Measurements from ENCODE around the gene TXNDC16. TPM values are rescaled to one million over a fixed set of nuclear protein-coding genes. Genes with fewer than 3 reads are reported as not detected.

Gene TXNDC16
- total and polyA plus RNA-seq, 2 donors (not counting 1 experiment from before 2014, with no cell fraction given): 0.75 to 7.0 TPM

DNA sequence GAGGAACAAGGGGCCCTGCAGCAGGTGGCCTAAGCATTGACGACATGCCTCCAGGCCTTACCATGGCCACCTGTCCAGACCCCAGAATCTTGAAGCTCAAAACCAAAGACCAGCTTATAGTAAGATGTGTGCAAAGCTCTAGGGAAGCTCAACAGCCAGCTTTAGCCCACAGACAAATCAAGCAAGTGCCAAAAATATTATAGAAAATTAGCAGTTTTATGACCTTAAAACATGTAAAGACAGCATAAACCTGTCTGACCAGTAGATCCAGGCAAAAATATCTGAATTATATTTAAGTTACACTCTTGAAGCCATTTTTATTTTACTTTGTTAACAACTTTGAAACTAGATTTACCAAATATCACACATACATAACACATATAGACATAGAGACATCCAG lies 90.6 kb downstream of the TXNDC16 start:
- H3K4me1 ChIP-seq (ENCODE audit: control insufficient read depth in 2 of 2, insufficient read depth in 2 of 2, low read length in 2 of 2): no peaks in the 10 kb centered on the region
- H3K9ac ChIP-seq (ENCODE audit: low read length): no peak overlapping the region
- intact Hi-C loops (cut with micrococcal nuclease): no loop called here
- Mint-ChIP-seq H3K4me1 (no peaks in the 10 kb centered on the region), H3K4me3 (no peak overlapping the region), H3K9me3 (ENCODE audit: insufficient read depth) (no peaks in the 10 kb centered on the region), H3K27ac (no peak overlapping the region), H3K27me3 (no peaks in the 10 kb centered on the region)
- no peak overlapping the region for H3K27ac ChIP-seq (ENCODE audit: low read length in 2 of 2)
- no peaks in the 10 kb centered on the region for H3K79me2 ChIP-seq (ENCODE audit: control insufficient read depth, insufficient read depth, low read length)
- H4K20me1 ChIP-seq (ENCODE audit: control insufficient read depth, insufficient read depth, low read length, poor library complexity, severe bottlenecking): no peaks in the 10 kb centered on the region
- DNase-seq (no peak), ATAC-seq (ENCODE audit: low read depth) (no peak)
- H3K4me3 ChIP-seq (ENCODE audit: control extremely low read depth in 1 of 5, extremely low read depth in 1 of 5, insufficient read depth in 1 of 5, low read depth in 2 of 5, low read length in 4 of 5): no peak overlapping the region
- H3K27me3 ChIP-seq (replicated peaks in 1 of 4; ENCODE audit: control extremely low read depth in 1 of 4, control insufficient read depth in 3 of 4, insufficient read depth in 4 of 4, low read length in 3 of 4): no peaks in the 10 kb centered on the region
- H2AFZ ChIP-seq (ENCODE audit: insufficient read depth, low read depth, low read length, poor library complexity, severe bottlenecking): no peak overlapping the region
- ChIA-PET CTCF (interaction anchor here (1.7 kb wide), 1 partner anchor 163 kb away, joined by 3 read pairs; no protein-coding TSS in a partner anchor), POLR2A (no interaction called here)
- no peak for TF ChIP-seq EZH2 (IDR thresholded peaks at IDR 0.05; ENCODE audit: borderline replicate concordance, insufficient read depth, low read depth, low read length, poor library complexity, severe bottlenecking)
- TF ChIP-seq, protein P1, sequence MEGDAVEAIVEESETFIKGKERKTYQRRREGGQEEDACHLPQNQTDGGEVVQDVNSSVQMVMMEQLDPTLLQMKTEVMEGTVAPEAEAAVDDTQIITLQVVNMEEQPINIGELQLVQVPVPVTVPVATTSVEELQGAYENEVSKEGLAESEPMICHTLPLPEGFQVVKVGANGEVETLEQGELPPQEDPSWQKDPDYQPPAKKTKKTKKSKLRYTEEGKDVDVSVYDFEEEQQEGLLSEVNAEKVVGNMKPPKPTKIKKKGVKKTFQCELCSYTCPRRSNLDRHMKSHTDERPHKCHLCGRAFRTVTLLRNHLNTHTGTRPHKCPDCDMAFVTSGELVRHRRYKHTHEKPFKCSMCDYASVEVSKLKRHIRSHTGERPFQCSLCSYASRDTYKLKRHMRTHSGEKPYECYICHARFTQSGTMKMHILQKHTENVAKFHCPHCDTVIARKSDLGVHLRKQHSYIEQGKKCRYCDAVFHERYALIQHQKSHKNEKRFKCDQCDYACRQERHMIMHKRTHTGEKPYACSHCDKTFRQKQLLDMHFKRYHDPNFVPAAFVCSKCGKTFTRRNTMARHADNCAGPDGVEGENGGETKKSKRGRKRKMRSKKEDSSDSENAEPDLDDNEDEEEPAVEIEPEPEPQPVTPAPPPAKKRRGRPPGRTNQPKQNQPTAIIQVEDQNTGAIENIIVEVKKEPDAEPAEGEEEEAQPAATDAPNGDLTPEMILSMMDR (IDR thresholded peaks at IDR 0.05): no peak
- 100% methylated on average over 1 of the region's 1 CpG for WGBS (ENCODE audit: insufficient coverage)
- H3K9me3 ChIP-seq (ENCODE audit: control extremely low read depth in 1 of 3, control insufficient read depth in 2 of 3, insufficient read depth in 1 of 3, low read length in 2 of 3): peaks cover 7 to 10% (median 9%) of the 10 kb centered on the region in 3 donors
- no peak overlapping the region for H3K4me2 ChIP-seq (replicated peaks; ENCODE audit: low read depth, low read length, poor library complexity, severe bottlenecking)
- H3K36me3 ChIP-seq (replicated peaks in 1 of 2; ENCODE audit: control extremely low read depth in 1 of 2, control insufficient read depth in 1 of 2, extremely low read depth in 1 of 2, insufficient read depth in 2 of 2, low read length in 1 of 2): peaks cover 2% of the 10 kb centered on the region in 2 experiments

DNA sequence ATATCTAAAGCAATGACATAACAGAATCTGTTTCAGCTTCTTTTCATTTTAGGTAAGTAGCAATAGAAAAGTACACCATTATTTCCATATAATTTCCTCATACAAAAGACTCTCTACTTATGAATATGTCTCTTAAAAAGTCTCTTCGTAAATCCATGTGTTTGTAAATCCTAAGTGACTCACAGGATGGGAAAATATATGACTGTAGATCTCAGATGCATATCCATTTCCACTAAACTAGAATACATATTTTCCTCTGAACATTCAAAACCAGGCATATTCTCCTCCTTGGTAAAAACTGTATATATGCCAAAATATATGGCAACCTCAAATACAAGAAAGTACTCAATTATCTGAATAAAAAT lies 93.6 kb downstream of the TXNDC16 start:
- intact Hi-C loops (cut with micrococcal nuclease): no loop called here
- H3K27ac Mint-ChIP-seq: no peak overlapping the region
- H2AFZ ChIP-seq (ENCODE audit: insufficient read depth, low read depth, low read length, poor library complexity, severe bottlenecking): no peak overlapping the region

More for the DNA sequence above, 93.6 kb downstream of the TXNDC16 start:
- Histone ChIP-seq H3K9ac (ENCODE audit: low read length) (no peak overlapping the region), H3K36me3 (replicated peaks in 1 of 2; ENCODE audit: control extremely low read depth in 1 of 2, control insufficient read depth in 1 of 2, extremely low read depth in 1 of 2, insufficient read depth in 2 of 2, low read length in 1 of 2) (peaks cover 2 to 4% of the 10 kb centered on the region in 2 experiments), H3K79me2 (ENCODE audit: control insufficient read depth, insufficient read depth, low read length) (no peaks in the 10 kb centered on the region), H3K4me1 (ENCODE audit: control insufficient read depth in 2 of 2, insufficient read depth in 2 of 2, low read length in 2 of 2) (no peaks in the 10 kb centered on the region), H3K9me3 (ENCODE audit: control extremely low read depth in 1 of 3, control insufficient read depth in 2 of 3, insufficient read depth in 1 of 3, low read length in 2 of 3) (peaks cover 7 to 10% (median 9%) of the 10 kb centered on the region in 3 donors), H4K20me1 (ENCODE audit: control insufficient read depth, insufficient read depth, low read length, poor library complexity, severe bottlenecking) (no peaks in the 10 kb centered on the region), H3K27ac (ENCODE audit: low read length in 2 of 2) (no peak overlapping the region), H3K4me2 (replicated peaks; ENCODE audit: low read depth, low read length, poor library complexity, severe bottlenecking) (no peak overlapping the region), H3K27me3 (replicated peaks in 1 of 4; ENCODE audit: control extremely low read depth in 1 of 4, control insufficient read depth in 3 of 4, insufficient read depth in 4 of 4, low read length in 3 of 4) (no peaks in the 10 kb centered on the region), H3K4me3 (ENCODE audit: control extremely low read depth in 1 of 5, extremely low read depth in 1 of 5, insufficient read depth in 1 of 5, low read depth in 2 of 5, low read length in 4 of 5) (no peak overlapping the region)
- TF ChIP-seq, protein P1 (IDR thresholded peaks at IDR 0.05): no peak
- TF ChIP-seq EZH2 (IDR thresholded peaks at IDR 0.05; ENCODE audit: borderline replicate concordance, insufficient read depth, low read depth, low read length, poor library complexity, severe bottlenecking): no peak
- ATAC-seq (ENCODE audit: low read depth) (no peak), DNase-seq (no peak)
- ChIA-PET POLR2A (no interaction called here), CTCF (interaction anchor here (0.6 kb wide), 1 partner anchor 1111 kb away, joined by 3 read pairs; no protein-coding TSS in a partner anchor)
- H3K4me3 Mint-ChIP-seq: no peak overlapping the region
- no peaks in the 10 kb centered on the region for H3K4me1 Mint-ChIP-seq
- WGBS (ENCODE audit: insufficient coverage): no CpG with 5 or more reads among the region's 1 CpG
- H3K9me3 Mint-ChIP-seq (ENCODE audit: insufficient read depth): no peaks in the 10 kb centered on the region
- H3K27me3 Mint-ChIP-seq: no peaks in the 10 kb centered on the region

All from B cell (primary cell).